ES-I3 (cell line): ENCODE measurements around the gene SAV1.

ENCODE experiments used
- H3K36me3 ChIP-seq: 2 replicates; pipeline ENCODE4 v1.6.1; 2013; ENCODE audit warnings: mild to moderate bottlenecking, low read length, control low read depth, moderate library complexity; ENCODE audit not compliant: insufficient read depth
- H3K4me1 ChIP-seq: 2 replicates; pipeline ENCODE4 v1.6.1; 2013; ENCODE audit warnings: mild to moderate bottlenecking, control low read depth, low read length; ENCODE audit not compliant: insufficient read depth
- H3K9ac ChIP-seq: 2 replicates; pipeline ENCODE4 v1.6.1; 2013; ENCODE audit warnings: low read depth, mild to moderate bottlenecking, low read length, moderate library complexity
- H3K9me3 ChIP-seq: 2 replicates; pipeline ENCODE4 v1.6.1; 2013; ENCODE audit warnings: mild to moderate bottlenecking, low read length, moderate library complexity; ENCODE audit not compliant: control insufficient read depth, insufficient read depth

SAV1 gene

DNA sequence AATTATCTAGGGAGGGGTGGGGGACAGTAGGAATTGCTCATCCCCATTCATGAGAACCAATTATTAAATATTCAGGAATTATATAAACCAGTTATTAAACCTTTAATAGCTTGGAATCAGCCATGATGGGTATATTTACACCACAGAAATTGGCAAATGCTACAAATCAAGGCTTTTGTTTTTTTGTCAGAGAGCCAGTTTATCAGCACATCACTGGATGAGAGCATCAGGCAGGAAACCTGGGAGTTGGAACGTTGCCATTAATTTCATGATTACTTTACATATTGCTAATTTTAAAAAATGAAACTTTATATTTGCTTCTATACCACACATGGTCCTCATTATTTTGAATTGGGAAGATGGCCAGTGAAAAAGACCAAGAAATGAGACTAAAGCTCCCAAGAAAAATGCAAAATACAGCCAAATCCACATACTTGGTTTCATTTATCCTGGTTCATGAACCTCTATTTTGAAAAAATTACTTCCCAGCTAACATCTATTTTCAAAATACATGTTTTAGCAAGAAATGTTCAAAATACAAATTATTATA, 59.7 kb downstream of the SAV1 start:
- Histone ChIP-seq H3K36me3 (no peaks in the 10 kb centered on the region), H3K9me3 (no peaks in the 10 kb centered on the region), H3K9ac (no peak overlapping the region), H3K4me1 (no peaks in the 10 kb centered on the region)

DNA sequence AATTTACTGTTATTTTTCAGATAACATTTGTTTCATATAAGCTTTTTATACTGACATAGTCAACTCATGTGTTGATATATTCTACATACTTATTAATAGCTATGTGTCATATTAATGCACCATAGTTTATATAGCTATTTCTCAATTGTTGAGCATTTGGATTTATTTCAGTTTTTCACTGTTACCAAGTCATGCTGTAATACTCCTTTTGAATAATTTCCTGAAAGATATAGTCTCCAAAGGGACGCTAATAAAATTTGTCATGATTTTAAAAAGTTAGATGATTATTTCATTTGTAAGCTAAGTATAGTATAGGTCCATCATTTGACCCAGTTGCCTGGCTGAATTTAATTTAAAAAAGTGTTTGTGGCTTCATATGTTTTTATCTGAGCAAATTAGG, 60.3 kb downstream of the SAV1 start:
- Histone ChIP-seq H3K9ac (no peak overlapping the region), H3K4me1 (no peaks in the 10 kb centered on the region), H3K9me3 (no peaks in the 10 kb centered on the region), H3K36me3 (no peaks in the 10 kb centered on the region)

DNA sequence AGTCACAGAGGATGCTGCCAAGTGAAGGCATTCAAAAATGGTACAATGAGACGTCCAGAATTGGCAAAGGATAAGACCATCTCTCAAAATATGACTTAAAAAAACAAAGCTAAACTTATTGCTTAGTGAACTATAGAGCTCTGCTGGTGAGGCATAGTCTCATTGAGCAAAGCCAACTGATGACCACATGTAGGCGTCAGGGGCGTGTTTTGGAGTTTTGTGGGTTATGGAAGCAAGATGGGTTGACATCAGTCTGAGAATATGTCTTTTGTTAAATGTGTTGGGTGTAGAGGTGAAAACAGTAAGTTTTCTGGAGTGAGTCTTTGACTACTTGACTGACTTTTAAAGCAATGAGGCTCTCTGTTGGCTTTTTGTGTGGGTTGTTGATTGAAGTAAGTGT, 60.9 kb downstream of the SAV1 start:
- H3K4me1 ChIP-seq, result no peaks in the 10 kb centered on the region
- no peaks in the 10 kb centered on the region for H3K36me3 ChIP-seq
- no peak overlapping the region for H3K9ac ChIP-seq
- no peaks in the 10 kb centered on the region for H3K9me3 ChIP-seq

DNA sequence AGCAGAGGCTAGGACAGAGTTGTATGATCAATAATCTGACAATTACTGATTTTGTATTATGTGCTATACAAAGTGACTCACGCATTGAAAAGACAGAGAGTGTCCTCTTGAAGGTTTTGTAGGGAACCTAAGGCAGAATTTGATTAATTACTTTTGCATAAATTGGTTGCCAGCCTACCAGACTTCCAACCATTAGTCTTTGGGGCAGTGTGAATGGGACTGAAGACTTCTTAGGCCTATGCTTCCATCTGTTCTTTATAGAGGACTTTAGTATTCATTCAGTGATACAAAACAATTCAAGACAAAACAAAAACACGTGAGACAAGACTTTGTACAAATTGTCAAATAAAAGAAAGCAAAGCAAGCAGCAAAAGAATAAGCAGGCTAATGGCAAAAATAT, 61.6 kb downstream of the SAV1 start:
- Histone ChIP-seq H3K4me1 (peaks cover under 1% of the 10 kb centered on the region; the same call in 1 of the 2 replicates), H3K36me3 (no peaks in the 10 kb centered on the region), H3K9me3 (no peaks in the 10 kb centered on the region), H3K9ac (no peak overlapping the region)

DNA sequence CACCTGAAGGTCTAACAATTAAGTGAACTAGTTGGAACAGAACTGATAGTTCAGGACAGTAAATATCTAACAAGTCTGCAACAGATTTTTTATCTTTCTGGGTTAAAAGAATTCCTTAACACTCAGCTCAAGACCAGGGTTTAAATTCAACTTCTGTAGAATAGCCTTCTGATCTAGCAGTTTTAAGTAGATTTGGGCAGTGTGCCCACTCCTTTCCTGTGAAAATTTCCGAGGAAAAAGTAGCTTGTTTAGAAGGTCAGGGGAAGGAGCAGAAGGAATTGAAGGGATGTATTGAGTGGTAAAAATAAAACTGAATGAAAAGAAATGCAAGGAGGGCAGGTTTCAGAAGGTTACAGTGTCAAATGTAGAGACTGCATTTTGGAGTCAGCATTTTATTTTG, 62.3 kb downstream of the SAV1 start:
- no peaks in the 10 kb centered on the region for H3K36me3 ChIP-seq
- H3K9me3 ChIP-seq, result no peaks in the 10 kb centered on the region
- H3K9ac ChIP-seq, result no peak overlapping the region
- peaks cover 6% of the 10 kb centered on the region; the same call in 1 of the 2 replicates for H3K4me1 ChIP-seq

- Histone ChIP-seq H3K9me3 (no peaks in the 10 kb centered on the region), H3K4me1 (peaks cover 10% of the 10 kb centered on the region; the same call in 1 of the 2 replicates), H3K36me3 (no peaks in the 10 kb centered on the region), H3K9ac (no peak overlapping the region)
Observed at GRCh38 chr14:50603565-50603964, 64.5 kb downstream of the SAV1 start.

DNA sequence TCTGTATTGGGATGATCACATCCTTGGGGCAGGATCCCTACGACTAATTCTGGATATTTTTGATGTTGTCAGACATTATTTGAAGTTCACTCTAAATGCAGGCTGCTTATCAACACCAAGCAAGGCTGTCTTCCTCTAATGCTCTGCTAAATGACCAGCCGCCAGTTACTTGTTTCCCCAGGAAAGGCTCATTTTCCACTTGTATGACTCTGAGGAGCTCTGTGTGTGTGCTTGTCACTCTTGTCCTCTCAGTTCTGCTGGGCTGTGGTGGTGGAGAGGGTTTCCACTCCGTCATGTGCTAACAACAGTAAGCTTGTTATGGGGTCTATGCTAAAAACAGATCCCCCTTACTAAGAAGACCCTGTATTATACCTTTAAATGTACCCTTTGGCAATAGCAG, 66.1 kb downstream of the SAV1 start:
- Histone ChIP-seq H3K9me3 (no peaks in the 10 kb centered on the region), H3K9ac (no peak overlapping the region), H3K36me3 (no peaks in the 10 kb centered on the region), H3K4me1 (peaks cover 10% of the 10 kb centered on the region; the same call in 1 of the 2 replicates)

DNA sequence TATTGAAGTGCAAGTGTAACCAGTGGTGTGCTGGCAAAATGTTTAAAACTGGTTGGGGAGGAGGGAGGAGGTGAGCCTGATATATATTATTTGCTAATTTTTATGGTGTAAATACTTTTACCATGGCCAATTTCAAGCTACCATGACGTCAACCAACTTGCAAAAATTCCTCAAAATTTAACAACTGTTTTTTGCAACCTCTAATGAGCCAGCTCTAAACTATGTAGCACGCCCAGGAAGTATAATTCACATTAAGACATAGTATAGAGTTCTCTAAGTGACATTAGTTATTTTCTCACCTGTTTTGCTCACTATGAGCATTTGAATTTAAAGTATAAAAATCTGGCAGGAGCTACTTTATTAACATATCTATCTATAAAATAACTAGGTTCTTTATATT, 66.7 kb downstream of the SAV1 start:
- Histone ChIP-seq H3K9me3 (no peaks in the 10 kb centered on the region), H3K4me1 (peaks cover 10% of the 10 kb centered on the region; the same call in 1 of the 2 replicates), H3K36me3 (no peaks in the 10 kb centered on the region), H3K9ac (no peak overlapping the region)

DNA sequence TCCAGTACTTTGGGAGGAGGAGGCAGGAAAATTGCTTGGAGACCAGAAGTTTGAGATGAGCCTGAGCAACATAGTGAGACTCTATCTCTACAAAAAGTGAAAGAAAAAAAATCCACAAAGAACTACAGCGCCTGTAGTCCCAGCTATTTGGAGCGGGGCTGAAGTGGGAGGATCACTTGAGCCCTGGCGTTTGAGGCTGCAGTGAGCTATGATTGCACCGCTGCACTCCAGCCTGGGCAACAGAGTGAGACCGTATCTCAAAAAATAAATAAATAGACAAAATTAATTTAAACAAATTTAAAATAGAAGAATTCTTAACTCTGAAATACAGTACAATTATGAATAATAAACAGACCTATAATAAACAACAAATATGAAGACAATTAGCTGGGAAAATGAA, 67.3 kb downstream of the SAV1 start:
- Histone ChIP-seq H3K36me3 (no peaks in the 10 kb centered on the region), H3K9ac (no peak overlapping the region), H3K4me1 (peaks cover 10% of the 10 kb centered on the region; the same call in 1 of the 2 replicates), H3K9me3 (no peaks in the 10 kb centered on the region)

DNA sequence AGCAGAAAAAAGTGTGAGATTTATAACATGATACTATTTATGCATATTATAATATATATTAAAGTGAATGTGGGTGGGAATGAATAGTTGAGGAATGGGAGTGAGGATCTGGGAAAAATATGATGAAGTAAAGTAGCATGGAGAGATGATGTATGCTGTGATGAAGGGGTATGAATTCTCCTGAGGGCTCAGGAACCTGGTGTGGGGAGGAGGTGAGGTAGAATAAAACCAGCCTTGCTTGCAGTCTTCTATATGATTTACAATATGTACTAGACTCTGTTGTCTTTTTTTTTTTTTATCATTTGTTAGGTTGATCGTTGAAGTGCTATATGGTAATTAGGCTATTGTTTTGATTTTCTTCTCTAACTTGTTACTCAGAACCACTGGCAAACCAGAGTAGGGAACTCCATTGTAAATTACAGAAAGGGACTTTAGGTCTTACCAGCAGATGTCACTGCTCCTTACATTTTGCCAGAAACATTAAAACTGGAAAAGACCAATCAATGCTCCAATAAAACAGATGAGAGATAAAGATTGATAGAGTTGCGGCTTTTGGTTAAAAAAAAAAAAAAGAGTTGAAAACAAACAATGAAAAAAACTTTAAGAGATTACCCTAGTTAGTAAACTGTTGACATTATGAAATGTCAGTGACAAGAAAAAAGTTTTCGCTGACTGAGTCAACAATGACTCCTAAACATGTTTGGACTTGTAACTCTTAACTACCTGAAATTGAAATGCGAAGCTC, 68.2 kb downstream of the SAV1 start:
- Histone ChIP-seq H3K4me1 (peaks cover 10% of the 10 kb centered on the region), H3K36me3 (no peaks in the 10 kb centered on the region), H3K9ac (no peak overlapping the region), H3K9me3 (no peaks in the 10 kb centered on the region)

GRCh38 chr14:50598765-50599164, 69.3 kb downstream of the SAV1 start:
- H3K36me3 ChIP-seq, result no peaks in the 10 kb centered on the region
- H3K9ac ChIP-seq, result no peak overlapping the region

DNA sequence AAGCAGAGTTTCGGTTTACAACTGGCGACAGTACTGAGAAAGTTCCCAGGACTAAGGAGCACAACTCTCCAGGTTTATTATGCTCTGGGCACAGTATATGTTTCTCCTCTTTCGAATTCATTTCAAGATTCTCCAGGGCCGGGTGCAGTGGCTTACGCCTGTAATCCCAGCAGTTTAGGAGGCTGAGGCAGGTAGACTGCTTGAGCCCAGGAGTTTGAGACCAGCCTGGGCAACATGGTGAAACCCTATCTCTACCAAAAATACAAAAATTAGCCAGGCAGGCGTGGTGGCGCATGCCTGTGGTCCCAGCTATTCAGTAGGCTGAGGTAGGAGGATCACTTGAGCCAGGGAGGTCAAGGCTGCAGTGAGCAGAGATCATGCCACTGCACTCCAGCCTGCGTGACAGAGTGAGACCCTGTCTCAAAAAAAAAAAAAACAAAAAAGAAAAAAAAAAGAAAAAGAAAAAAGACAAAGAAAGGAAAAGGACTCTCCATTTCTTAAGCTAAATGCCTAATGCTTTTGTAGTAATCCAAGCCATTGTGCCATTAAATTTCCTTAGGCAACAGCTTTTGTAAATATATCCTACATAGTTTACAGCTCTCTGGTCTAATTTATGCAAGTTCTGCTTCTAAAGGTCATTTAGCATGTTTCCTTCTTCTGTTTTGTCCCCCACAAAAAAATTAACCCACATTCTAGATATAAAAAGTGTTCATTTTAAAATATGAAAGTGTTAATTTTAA, 73.4 kb downstream of the SAV1 start:
- H3K4me1 ChIP-seq, result no peaks in the 10 kb centered on the region; the same call in none of the 2 replicates
- H3K9me3 ChIP-seq, result no peaks in the 10 kb centered on the region
- no peak overlapping the region for H3K9ac ChIP-seq
- no peaks in the 10 kb centered on the region for H3K36me3 ChIP-seq

More at GRCh38 chr14:50598765-50599164, 69.3 kb downstream of the SAV1 start:
- Histone ChIP-seq H3K9me3 (no peaks in the 10 kb centered on the region), H3K4me1 (peaks cover 10% of the 10 kb centered on the region)

GRCh38 chr14:50590464-50590863, 77.6 kb downstream of the SAV1 start:
- Histone ChIP-seq H3K9me3 (no peaks in the 10 kb centered on the region), H3K4me1 (no peaks in the 10 kb centered on the region; the same call in 1 of the 2 replicates), H3K36me3 (no peaks in the 10 kb centered on the region), H3K9ac (no peak overlapping the region)
